Epithelial cell of proximal tubule (primary cell): ENCODE measurements around the gene ETNK1. TPM values are rescaled to one million over a fixed set of nuclear protein-coding genes. Genes with fewer than 3 reads are reported as not detected.

ENCODE experiments used
- DNase-seq: peaks from one replicate; pipeline ENCODE4 v3.0.0-alpha.2; 2011; ENCODE audit warnings: low read depth
- H3K4me3 ChIP-seq: 2 replicates; pipeline ENCODE4 v1.5.1; 2011; ENCODE audit warnings: low read depth, mild to moderate bottlenecking, low read length
- CTCF ChIP-seq: conservative IDR thresholded peaks from 2 replicates; pipeline ENCODE4 v1.5.1; 2012; ENCODE audit warnings: low read depth, mild to moderate bottlenecking, low read length
- total RNA-seq: library from RNA; depleted of rRNA; stranded (reverse); fragments of >200 nt; gene quantifications from 2 replicates; pipeline ENCODE4 v1.2.3, GENCODE V29; 2015

The ETNK1 gene, protein sequence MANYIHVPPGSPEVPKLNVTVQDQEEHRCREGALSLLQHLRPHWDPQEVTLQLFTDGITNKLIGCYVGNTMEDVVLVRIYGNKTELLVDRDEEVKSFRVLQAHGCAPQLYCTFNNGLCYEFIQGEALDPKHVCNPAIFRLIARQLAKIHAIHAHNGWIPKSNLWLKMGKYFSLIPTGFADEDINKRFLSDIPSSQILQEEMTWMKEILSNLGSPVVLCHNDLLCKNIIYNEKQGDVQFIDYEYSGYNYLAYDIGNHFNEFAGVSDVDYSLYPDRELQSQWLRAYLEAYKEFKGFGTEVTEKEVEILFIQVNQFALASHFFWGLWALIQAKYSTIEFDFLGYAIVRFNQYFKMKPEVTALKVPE
- total RNA-seq: 21.1 and 24.4 TPM in 2 replicates

- DNase-seq: peak; percentile 36
- H3K4me3 ChIP-seq: peak within 1 kb of the TSS; percentile 95
- TF ChIP-seq CTCF: no peak
These were observed at the start of gene ETNK1 for GRCh38 chr12:22624870-22625761. Gene ETNK1, plus strand, starts transcription at chr12:22625171. Its CDS starts 260 bp downstream, at chr12:22625431.

- TF ChIP-seq CTCF: no peak
- H3K4me3 ChIP-seq: no peak overlapping the region
- no peak for DNase-seq
These were observed 48.9 kb upstream of the ETNK1 start for GRCh38 chr12:22576065-22576464.

DNA sequence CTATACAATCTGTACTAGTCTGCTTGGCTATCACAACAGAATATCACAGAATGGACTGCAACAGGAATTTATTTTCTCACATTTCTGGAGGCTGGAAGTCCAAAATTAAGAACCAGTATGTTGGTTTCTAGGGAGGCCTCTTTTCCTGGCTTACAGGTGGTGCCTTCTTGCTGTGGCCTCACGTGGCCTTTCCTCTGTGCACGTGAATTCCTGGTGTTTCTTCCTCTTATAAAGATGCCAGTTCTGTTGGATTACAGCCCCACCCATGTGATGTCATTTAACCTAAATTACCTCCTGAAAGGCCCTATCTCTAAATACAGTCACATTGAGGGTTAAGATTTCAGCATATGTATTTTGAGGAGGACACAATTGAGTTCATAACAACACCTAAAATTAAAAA lies 48.5 kb upstream of the ETNK1 start:
- H3K4me3 ChIP-seq: no peak overlapping the region
- TF ChIP-seq CTCF: no peak
- no peak for DNase-seq

- DNase-seq: no peak
- H3K4me3 ChIP-seq: no peak overlapping the region
- TF ChIP-seq CTCF: no peak
These were observed 47.3 kb upstream of the ETNK1 start for GRCh38 chr12:22577667-22578066.

- DNase-seq: no peak
- H3K4me3 ChIP-seq: no peak overlapping the region
- TF ChIP-seq CTCF: no peak
These were observed 46.6 kb upstream of the ETNK1 start for GRCh38 chr12:22578328-22578727.

DNA sequence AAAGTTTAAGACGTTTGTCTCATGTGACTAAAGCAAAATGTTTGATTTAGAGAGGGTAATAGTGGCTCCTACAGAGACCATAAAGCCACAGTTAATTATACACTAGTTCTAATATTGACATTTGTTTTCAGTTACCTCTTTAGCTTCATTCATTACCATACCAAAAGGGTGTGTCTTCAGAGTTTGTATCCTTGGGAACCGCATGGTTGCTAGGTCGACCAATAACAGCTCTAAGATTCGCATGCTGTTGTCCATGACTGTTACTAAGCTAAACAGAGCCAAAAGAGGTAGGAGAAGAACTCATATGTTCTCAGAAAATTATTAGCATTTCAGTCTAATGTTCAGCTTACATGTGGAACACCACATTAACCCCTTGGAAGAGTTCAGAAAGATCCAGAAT lies 36.2 kb upstream of the ETNK1 start:
- DNase-seq: no peak
- no peak for TF ChIP-seq CTCF
- H3K4me3 ChIP-seq: no peak overlapping the region
